ELF-1 (cell line): ENCODE results near the gene EDIL3.
A peak's percentile ranks its signal among the peaks of the same experiment; 100 is the strongest.

Experiments used
- DNase-seq: peaks from one replicate; pipeline ENCODE4 v3.0.0-alpha.2; 2016; ENCODE audit warnings: low read depth, low spot score

Gene EDIL3

GRCh38 chr5:83964271-83964670, 420.4 kb downstream of the EDIL3 start:
- DNase-seq = no peak

GRCh38 chr5:83957188-83957587, 427.5 kb downstream of the EDIL3 start:
- DNase-seq = no peak

- DNase-seq = no peak
These were observed 428.3 kb downstream of the EDIL3 start for GRCh38 chr5:83956386-83956785.

GRCh38 chr5:83955916-83956315, 428.8 kb downstream of the EDIL3 start:
- no peak for DNase-seq

GRCh38 chr5:83947763-83948162, 436.9 kb downstream of the EDIL3 start:
- no peak for DNase-seq

- DNase-seq = no peak
These were observed 438.2 kb downstream of the EDIL3 start for GRCh38 chr5:83946516-83946915.

- no peak for DNase-seq
These were observed 442.5 kb downstream of the EDIL3 start for GRCh38 chr5:83942155-83942554.

GRCh38 chr5:83937837-83938236, 446.8 kb downstream of the EDIL3 start:
- DNase-seq = no peak

- no peak for DNase-seq
These were observed 452.7 kb downstream of the EDIL3 start for GRCh38 chr5:83931969-83932368.

GRCh38 chr5:83927140-83927733, 457.4 kb downstream of the EDIL3 start:
- peak; percentile 92 for DNase-seq

- DNase-seq = peak; percentile 50
These were observed 458.7 kb downstream of the EDIL3 start for GRCh38 chr5:83925955-83926337.

- DNase-seq = no peak
These were observed 459.2 kb downstream of the EDIL3 start for GRCh38 chr5:83925321-83925954.

- DNase-seq = no peak
These were observed 459.8 kb downstream of the EDIL3 start for GRCh38 chr5:83924891-83925290.

GRCh38 chr5:83924171-83924570, 460.5 kb downstream of the EDIL3 start:
- peak; percentile 12 for DNase-seq

- no peak for DNase-seq
These were observed 462.0 kb downstream of the EDIL3 start for GRCh38 chr5:83922699-83923098.

GRCh38 chr5:83921666-83922193, 462.9 kb downstream of the EDIL3 start:
- DNase-seq = no peak

GRCh38 chr5:83919071-83920041, 465.3 kb downstream of the EDIL3 start:
- DNase-seq = no peak

- no peak for DNase-seq
These were observed 467.3 kb downstream of the EDIL3 start for GRCh38 chr5:83917261-83917908.

GRCh38 chr5:83914662-83915418, 469.8 kb downstream of the EDIL3 start:
- DNase-seq = no peak

GRCh38 chr5:83914199-83914598, 470.5 kb downstream of the EDIL3 start:
- no peak for DNase-seq

- no peak for DNase-seq
These were observed 471.1 kb downstream of the EDIL3 start for GRCh38 chr5:83913593-83913992.
